PC-3 (cell line): ENCODE results near the gene PRR36. TPM values are rescaled to one million over a fixed set of nuclear protein-coding genes. Genes with fewer than 3 reads are reported as not detected.

Source experiments
- ATAC-seq: fragments of 200-7000 bp; cut with Tn5 transposase; 2 replicates; pipeline ENCODE4 v1.9.1; 2020; ENCODE audit warnings: mild to moderate bottlenecking, moderate library complexity
- Bru-seq: library from RNA; stranded (reverse); fragments of 400-500 nt; gene quantifications from one replicate; lab custom pipeline; 2021; lab: Mats Ljungman, UMichigan
- BruChase-seq, 2 experiments: library from RNA; stranded (reverse); fragments of 400-500 nt; gene quantifications; one replicate each; lab custom pipeline; 2021; lab: Mats Ljungman, UMichigan
- BruUV-seq: library from RNA; stranded (reverse); fragments of 400-500 nt; replicated peaks from 2 replicates; lab custom pipeline; 2021; lab: Mats Ljungman, UMichigan
- CTCF ChIA-PET: fragments of 300-600 bp; sonication (Branson Sonifier 250); formaldehyde crosslinking; loops from one replicate; lab custom pipeline; 2022; ENCODE audit warnings: antibody characterized with exemption; lab: Charles Lee
- POLR2A ChIA-PET: fragments of 300-600 bp; sonication (Branson Sonifier 250); formaldehyde crosslinking; loops from one replicate; lab custom pipeline; 2022; ENCODE audit warnings: antibody characterized with exemption; ENCODE audit not compliant: unreplicated experiment; lab: Charles Lee
- DNase-seq: peaks from one replicate; pipeline ENCODE4 v3.0.0-alpha.2; 2015
- H2AFZ ChIP-seq: fragments of 300-600 bp; sonication (generic); 2 replicates; pipeline ENCODE4 v1.6.0; 2016; ENCODE audit warnings: antibody characterized with exemption, low read length
- H3F3A ChIP-seq: fragments of 300-600 bp; sonication (generic); one replicate; pipeline ENCODE4 v1.6.0; 2017; ENCODE audit warnings: antibody characterized with exemption, low read length, control low read depth, mild to moderate bottlenecking; ENCODE audit not compliant: unreplicated experiment
- H3K27ac ChIP-seq: fragments of 300-600 bp; sonication (generic); 2 replicates; pipeline ENCODE4 v1.5.1; 2016; ENCODE audit warnings: mild to moderate bottlenecking, low read length
- H3K27me3 ChIP-seq: fragments of 300-600 bp; sonication (generic); 2 replicates; pipeline ENCODE4 v1.6.1; 2016; ENCODE audit warnings: low read length, mixed read lengths
- H3K36me3 ChIP-seq: fragments of 300-600 bp; sonication (generic); 2 replicates; pipeline ENCODE4 v1.6.1; 2016; ENCODE audit warnings: low read depth, mixed run types, low read length, mixed read lengths
- H3K4me1 ChIP-seq: fragments of 300-600 bp; sonication (generic); 2 replicates; pipeline ENCODE4 v1.5.1; 2016; ENCODE audit warnings: low read length; ENCODE audit not compliant: insufficient read depth
- H3K4me2 ChIP-seq: fragments of 300-600 bp; sonication (generic); 2 replicates; pipeline ENCODE4 v1.6.0; 2016; ENCODE audit warnings: low read length
- H3K4me3 ChIP-seq: fragments of 300-600 bp; sonication (generic); 2 replicates; pipeline ENCODE4 v1.5.1; 2016; ENCODE audit warnings: mild to moderate bottlenecking, low read length, mixed read lengths
- H3K79me2 ChIP-seq: fragments of 300-600 bp; sonication (generic); 2 replicates; pipeline ENCODE4 v1.6.1; 2017; ENCODE audit warnings: low read length, mixed read lengths
- H3K9ac ChIP-seq: fragments of 300-600 bp; sonication (generic); 2 replicates; pipeline ENCODE4 v1.6.0; 2016; ENCODE audit warnings: mild to moderate bottlenecking, low read length
- H3K9me2 ChIP-seq: fragments of 300-600 bp; sonication (generic); replicated peaks from 2 replicates; pipeline ENCODE4 v1.6.1; 2016; ENCODE audit warnings: mixed run types, low read length, mixed read lengths
- H3K9me3 ChIP-seq: fragments of 300-600 bp; sonication (generic); 2 replicates; pipeline ENCODE4 v1.6.1; 2016; ENCODE audit warnings: low read length, mixed read lengths
- H4K20me1 ChIP-seq: fragments of 300-600 bp; sonication (generic); 2 replicates; pipeline ENCODE4 v1.6.1; 2016; ENCODE audit warnings: low read length, mixed read lengths
- CTCF ChIP-seq: fragments of 300-600 bp; sonication (generic); conservative IDR thresholded peaks from 2 replicates; pipeline ENCODE4 v1.5.1; 2017; ENCODE audit warnings: antibody characterized with exemption, low read depth, mild to moderate bottlenecking, low read length
- EZH2 ChIP-seq: fragments of 300-600 bp; sonication (generic); IDR thresholded peaks from one replicate; pipeline ENCODE4 v1.6.1; 2017; ENCODE audit warnings: antibody characterized with exemption, mild to moderate bottlenecking, low read length; ENCODE audit not compliant: unreplicated experiment
- EZH2phosphoT487 ChIP-seq: fragments of 300-600 bp; sonication (generic); IDR thresholded peaks from 2 replicates; pipeline ENCODE4 v1.6.1; 2018; ENCODE audit warnings: mild to moderate bottlenecking, antibody characterized with exemption, low read length, borderline replicate concordance
- intact Hi-C: fragments of 100-400 bp; cut with micrococcal nuclease; formaldehyde crosslinking; loops from 2 replicates; pipeline ENCODE4 v1.9.0; 2023
- long read RNA-seq: library from polyadenylated mRNA; unstranded; transcript quantifications from one replicate; pipeline ENCODE4 v2.0.0, GENCODE V29; 2021; ENCODE audit not compliant: unreplicated experiment
- total RNA-seq: library from RNA; depleted of rRNA; stranded (reverse); fragments of >200 nt; gene quantifications from 2 replicates; pipeline ENCODE4 v1.2.3, GENCODE V29; 2014; rRNA removed

The PRR36 gene
- total RNA-seq (2.4 and 2.5 TPM in 2 replicates), Bru-seq, nascent RNA (percentile 51 among the genes with signal in this experiment), BruChase-seq, experiment 1, labeled RNA remaining after a 6-hour chase (percentile 56 among the genes with signal in this experiment), BruChase-seq, experiment 2, labeled RNA remaining after a 2-hour chase (percentile 55 among the genes with signal in this experiment)
- long read RNA-seq, partial matches to known transcripts = 9 of 17 reads
- long read RNA-seq, other reads (novel, unspliced or antisense) = 8 of 17 reads

- ATAC-seq (peak; percentile 45), DNase-seq (peak; percentile 80)
- Histone ChIP-seq H3K9me2 (no peaks in the 10 kb centered on the region), H3K79me2 (no peaks in the 10 kb centered on the region), H3K36me3 (no peaks in the 10 kb centered on the region), H3F3A (peaks cover 10% of the 10 kb centered on the region), H3K9me3 (no peaks in the 10 kb centered on the region), H3K27ac (no peak within 1 kb of the TSS), H3K27me3 (no peaks in the 10 kb centered on the region), H3K4me1 (peaks cover 20% of the 10 kb centered on the region), H2AFZ (peak within 1 kb of the TSS; percentile 81), H3K9ac (peak within 1 kb of the TSS; percentile 28; the same call in 1 of the 2 replicates), H4K20me1 (no peaks in the 10 kb centered on the region), H3K4me2 (peak within 1 kb of the TSS; percentile 89), H3K4me3 (peak within 1 kb of the TSS; percentile 69)
- intact Hi-C loops = no loop called here
- ChIA-PET POLR2A (interaction anchor here (0.6 kb wide), 1 partner anchor 17 kb away, joined by 5 read pairs; no protein-coding TSS in a partner anchor), CTCF (no interaction called here)
- TF ChIP-seq CTCF (no peak), EZH2phosphoT487 (no peak), EZH2 (no peak)
- BruUV-seq = no TSS peak
Observed at GRCh38 chr19:7874076-7874896, at the start of gene PRR36. Gene PRR36, minus strand, starts transcription at chr19:7874390. Its CDS starts 701 bp downstream, at chr19:7873689.

- Histone ChIP-seq H3K9me3 (no peaks in the 10 kb centered on the region), H3K27ac (no peak overlapping the region), H3K4me1 (peaks cover 36% of the 10 kb centered on the region), H3K36me3 (no peaks in the 10 kb centered on the region; the same call in 1 of the 2 replicates), H3K79me2 (peaks cover 6% of the 10 kb centered on the region; the same call in 1 of the 2 replicates), H4K20me1 (0 out of 2 replicates have a peak, but pooled peaks cover 9% of the 10 kb centered on the region), H3K27me3 (no peaks in the 10 kb centered on the region), H3K4me3 (no peak overlapping the region), H3K9ac (no peak overlapping the region), H2AFZ (no peak overlapping the region), H3F3A (no peaks in the 10 kb centered on the region), H3K9me2 (no peaks in the 10 kb centered on the region), H3K4me2 (no peak overlapping the region)
- TF ChIP-seq EZH2 (no peak), EZH2phosphoT487 (no peak), CTCF (no peak)
- intact Hi-C loops = no loop called here
- DNase-seq (no peak), ATAC-seq (no peak)
- no TSS peak for BruUV-seq
- CTCF ChIA-PET = interaction anchor here (0.6 kb wide), 2 partner anchors 145 to 196 kb away, joined by 3 to 8 read pairs; no protein-coding TSS in a partner anchor
- POLR2A ChIA-PET = interaction anchor here (0.6 kb wide), 1 partner anchor 481 kb away, joined by 34 read pairs; no protein-coding TSS in a partner anchor
Observed at GRCh38 chr19:7923295-7924191, 49.4 kb upstream of the PRR36 start.
